ENCODE results near the gene TM6SF1.

Gene TM6SF1

DNA sequence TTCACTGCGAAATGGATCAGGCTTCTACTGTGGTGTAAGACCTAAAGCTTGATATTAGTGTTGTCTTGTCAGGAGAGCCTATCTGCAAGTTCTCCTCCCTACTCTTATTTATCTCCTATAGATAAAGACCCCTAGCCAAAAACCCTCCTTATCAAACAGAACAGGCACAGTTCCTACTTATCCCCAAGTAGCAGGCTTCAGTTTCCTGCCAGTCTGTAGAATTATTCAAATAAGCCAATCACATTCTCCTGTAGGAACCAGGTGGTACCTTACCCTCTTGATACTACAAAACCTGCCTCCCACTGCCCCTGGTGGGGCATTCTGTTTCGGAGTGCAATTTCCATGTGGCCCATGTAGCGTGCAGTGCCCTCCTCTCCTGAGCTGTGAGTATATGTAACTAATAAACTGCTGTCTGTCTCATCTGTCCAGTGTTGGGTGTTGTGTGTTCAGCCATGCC lies 71.5 kb downstream of the TM6SF1 start:
- H3K4me3 Mint-ChIP-seq = no peak overlapping the region
- TF ChIP-seq, protein P1, sequence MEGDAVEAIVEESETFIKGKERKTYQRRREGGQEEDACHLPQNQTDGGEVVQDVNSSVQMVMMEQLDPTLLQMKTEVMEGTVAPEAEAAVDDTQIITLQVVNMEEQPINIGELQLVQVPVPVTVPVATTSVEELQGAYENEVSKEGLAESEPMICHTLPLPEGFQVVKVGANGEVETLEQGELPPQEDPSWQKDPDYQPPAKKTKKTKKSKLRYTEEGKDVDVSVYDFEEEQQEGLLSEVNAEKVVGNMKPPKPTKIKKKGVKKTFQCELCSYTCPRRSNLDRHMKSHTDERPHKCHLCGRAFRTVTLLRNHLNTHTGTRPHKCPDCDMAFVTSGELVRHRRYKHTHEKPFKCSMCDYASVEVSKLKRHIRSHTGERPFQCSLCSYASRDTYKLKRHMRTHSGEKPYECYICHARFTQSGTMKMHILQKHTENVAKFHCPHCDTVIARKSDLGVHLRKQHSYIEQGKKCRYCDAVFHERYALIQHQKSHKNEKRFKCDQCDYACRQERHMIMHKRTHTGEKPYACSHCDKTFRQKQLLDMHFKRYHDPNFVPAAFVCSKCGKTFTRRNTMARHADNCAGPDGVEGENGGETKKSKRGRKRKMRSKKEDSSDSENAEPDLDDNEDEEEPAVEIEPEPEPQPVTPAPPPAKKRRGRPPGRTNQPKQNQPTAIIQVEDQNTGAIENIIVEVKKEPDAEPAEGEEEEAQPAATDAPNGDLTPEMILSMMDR (IDR thresholded peaks at IDR 0.05; ENCODE audit: unreplicated experiment in 3 of 3) = no peak
- H3K27me3 Mint-ChIP-seq (ENCODE audit: low read depth) = no peaks in the 10 kb centered on the region
- H3K9me3 Mint-ChIP-seq = no peaks in the 10 kb centered on the region
- peaks cover 4% of the 10 kb centered on the region for H3K4me1 Mint-ChIP-seq
- peak overlapping the region in 1 of 3 experiments; percentile 63 for H3K27ac Mint-ChIP-seq
- peaks cover 22% of the 10 kb centered on the region for H3K36me3 Mint-ChIP-seq (ENCODE audit: low read depth)

DNA sequence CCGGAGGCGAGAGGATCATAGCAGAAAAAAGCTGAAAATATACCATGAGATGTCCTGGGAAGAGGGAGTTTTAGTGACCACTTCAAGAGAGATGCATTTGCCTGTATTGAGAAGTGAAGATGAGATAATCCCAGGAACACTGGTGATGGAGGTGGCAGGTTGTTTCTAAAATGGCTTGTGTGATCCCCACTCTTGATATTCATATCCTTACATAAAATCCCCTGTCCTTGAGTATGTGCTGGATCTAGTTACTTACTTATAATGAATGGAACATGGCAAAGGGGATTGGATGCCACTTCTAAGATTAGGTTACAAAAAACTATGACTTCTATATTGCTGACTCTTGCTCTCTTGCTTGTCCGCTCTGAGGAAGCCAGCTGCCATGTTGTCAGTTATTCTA lies 78.1 kb downstream of the TM6SF1 start:
- H3K36me3 Mint-ChIP-seq (ENCODE audit: low read depth) = peaks cover 38% of the 10 kb centered on the region
- H3K9me3 Mint-ChIP-seq = peaks cover 7% of the 10 kb centered on the region
- H3K27ac Mint-ChIP-seq = peak overlapping the region in 1 of 3 experiments; percentile 25
- no peaks in the 10 kb centered on the region for H3K27me3 Mint-ChIP-seq (ENCODE audit: low read depth)
- no peak overlapping the region for H3K4me3 Mint-ChIP-seq
- H3K4me1 Mint-ChIP-seq = no peaks in the 10 kb centered on the region
- TF ChIP-seq, protein P1 (IDR thresholded peaks at IDR 0.05; ENCODE audit: unreplicated experiment in 3 of 3) = no peak
